MM.1S (cell line): ENCODE data around the gene FRMPD2.

ENCODE experiments used
- EZH2 ChIP-seq: fragments of 300-600 bp; sonication (generic); optimal IDR thresholded peaks from 2 replicates; pipeline ENCODE3; 2017; ENCODE audit warnings: low read depth, mild to moderate bottlenecking, antibody characterized with exemption, low read length, mixed read lengths
- EZH2phosphoT487 ChIP-seq: fragments of 300-600 bp; sonication (generic); IDR thresholded peaks from 2 replicates; pipeline ENCODE4 v1.6.1; 2018; ENCODE audit warnings: antibody characterized with exemption, low read length
- TF ChIP-seq, protein P1 (sequence below): fragments of 300-600 bp; sonication (generic); IDR thresholded peaks from 2 replicates; pipeline ENCODE4 v1.5.1; 2016; ENCODE audit warnings: antibody characterized with exemption, low read length, mixed read lengths

- TF ChIP-seq, protein P1, sequence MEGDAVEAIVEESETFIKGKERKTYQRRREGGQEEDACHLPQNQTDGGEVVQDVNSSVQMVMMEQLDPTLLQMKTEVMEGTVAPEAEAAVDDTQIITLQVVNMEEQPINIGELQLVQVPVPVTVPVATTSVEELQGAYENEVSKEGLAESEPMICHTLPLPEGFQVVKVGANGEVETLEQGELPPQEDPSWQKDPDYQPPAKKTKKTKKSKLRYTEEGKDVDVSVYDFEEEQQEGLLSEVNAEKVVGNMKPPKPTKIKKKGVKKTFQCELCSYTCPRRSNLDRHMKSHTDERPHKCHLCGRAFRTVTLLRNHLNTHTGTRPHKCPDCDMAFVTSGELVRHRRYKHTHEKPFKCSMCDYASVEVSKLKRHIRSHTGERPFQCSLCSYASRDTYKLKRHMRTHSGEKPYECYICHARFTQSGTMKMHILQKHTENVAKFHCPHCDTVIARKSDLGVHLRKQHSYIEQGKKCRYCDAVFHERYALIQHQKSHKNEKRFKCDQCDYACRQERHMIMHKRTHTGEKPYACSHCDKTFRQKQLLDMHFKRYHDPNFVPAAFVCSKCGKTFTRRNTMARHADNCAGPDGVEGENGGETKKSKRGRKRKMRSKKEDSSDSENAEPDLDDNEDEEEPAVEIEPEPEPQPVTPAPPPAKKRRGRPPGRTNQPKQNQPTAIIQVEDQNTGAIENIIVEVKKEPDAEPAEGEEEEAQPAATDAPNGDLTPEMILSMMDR = no peak
- TF ChIP-seq EZH2phosphoT487 (no peak), EZH2 (no peak)
Measured at GRCh38 chr10:48258105-48258504, 16.4 kb downstream of the FRMPD2 start.
